Measurements from ENCODE around the gene VTI1A. TPM values are rescaled to one million over a fixed set of nuclear protein-coding genes. Genes with fewer than 3 reads are reported as not detected.

The VTI1A gene
- total RNA-seq, 2 donors from 2014 or later, result 53.3 to 57.5 TPM

- no peak for DNase-seq (ENCODE audit: low spot score)
- Histone ChIP-seq H3K9me3 (no peaks in the 10 kb centered on the region), H3K27me3 (replicated peaks; ENCODE audit: insufficient read depth) (no peaks in the 10 kb centered on the region), H3K36me3 (no peaks in the 10 kb centered on the region), H3K27ac (no peak overlapping the region), H3K4me3 (no peak overlapping the region), H3K4me1 (replicated peaks) (peaks cover 4% of the 10 kb centered on the region)
- intact Hi-C loops (cut with DNase I), result no loop called here
- 95% methylated on average over 16 of the region's 16 CpGs for WGBS
- no peak for TF ChIP-seq POLR2A (IDR thresholded peaks at IDR 0.05)
- TF ChIP-seq CTCF (IDR thresholded peaks at IDR 0.05), result no peak
- TF ChIP-seq POLR2AphosphoS5 (IDR thresholded peaks at IDR 0.05), result no peak
These were observed 367.0 kb downstream of the VTI1A start for GRCh38 chr10:112813866-112814591.

GRCh38 chr10:112815269-112816032 lies 368.4 kb downstream of the VTI1A start:
- DNase-seq (ENCODE audit: low spot score), result no peak
- 68% methylated on average over 16 of the region's 16 CpGs for whole genome bisulfite sequencing
- Histone ChIP-seq H3K4me1 (replicated peaks) (peaks cover 4% of the 10 kb centered on the region), H3K36me3 (no peaks in the 10 kb centered on the region), H3K27ac (no peak overlapping the region), H3K9me3 (no peaks in the 10 kb centered on the region), H3K4me3 (no peak overlapping the region), H3K27me3 (replicated peaks; ENCODE audit: insufficient read depth) (no peaks in the 10 kb centered on the region)
- intact Hi-C loops (cut with DNase I), result no loop called here
- no peak for TF ChIP-seq POLR2A (IDR thresholded peaks at IDR 0.05)
- no peak for TF ChIP-seq CTCF (IDR thresholded peaks at IDR 0.05)
- no peak for TF ChIP-seq POLR2AphosphoS5 (IDR thresholded peaks at IDR 0.05)

- Histone ChIP-seq H3K9me3 (no peaks in the 10 kb centered on the region), H3K4me1 (replicated peaks) (peaks cover 4% of the 10 kb centered on the region), H3K4me3 (no peak overlapping the region), H3K27me3 (replicated peaks; ENCODE audit: insufficient read depth) (no peaks in the 10 kb centered on the region), H3K27ac (no peak overlapping the region), H3K36me3 (no peaks in the 10 kb centered on the region)
- WGBS, result 74% methylated on average over 4 of the region's 4 CpGs
- DNase-seq (ENCODE audit: low spot score), result no peak
- TF ChIP-seq CTCF (IDR thresholded peaks at IDR 0.05) (no peak), POLR2AphosphoS5 (IDR thresholded peaks at IDR 0.05) (no peak), POLR2A (IDR thresholded peaks at IDR 0.05) (no peak)
- intact Hi-C loops (cut with DNase I), result no loop called here
These were observed 369.0 kb downstream of the VTI1A start for GRCh38 chr10:112816033-112816430.

GRCh38 chr10:112816891-112817290 lies 369.9 kb downstream of the VTI1A start:
- 63% methylated on average over 13 of the region's 13 CpGs for WGBS
- TF ChIP-seq POLR2A (IDR thresholded peaks at IDR 0.05), result no peak
- TF ChIP-seq POLR2AphosphoS5 (IDR thresholded peaks at IDR 0.05), result no peak
- no peak for TF ChIP-seq CTCF (IDR thresholded peaks at IDR 0.05)
- DNase-seq (ENCODE audit: low spot score), result no peak
- H3K4me3 ChIP-seq, result no peak overlapping the region
- H3K36me3 ChIP-seq, result no peaks in the 10 kb centered on the region
- H3K4me1 ChIP-seq (replicated peaks), result peaks cover 4% of the 10 kb centered on the region
- intact Hi-C loops (cut with DNase I), result no loop called here
- H3K9me3 ChIP-seq, result no peaks in the 10 kb centered on the region
- no peak overlapping the region for H3K27ac ChIP-seq
- H3K27me3 ChIP-seq (replicated peaks; ENCODE audit: insufficient read depth), result no peaks in the 10 kb centered on the region
